Mucosa of descending colon (tissue), 3 donors: ENCODE data around the gene SCARB1. TPM values are rescaled to one million over a fixed set of nuclear protein-coding genes. Genes with fewer than 3 reads are reported as not detected.

ENCODE experiments used
- ATAC-seq: fragments of 200-7000 bp; cut with Tn5 transposase; one replicate; pipeline ENCODE4 v1.9.1; 2020; ENCODE audit warnings: mild to moderate bottlenecking, moderate library complexity
- DNase-seq, 3 donors: peaks; one replicate each; pipeline ENCODE4 v3.0.0-alpha.2; 2020
- H3K36me3 ChIP-seq: fragments of 200-600 bp; one replicate; pipeline ENCODE4 v1.8.0; 2021; ENCODE audit warnings: low read depth, mild to moderate bottlenecking
- H3K4me1 ChIP-seq: fragments of 200-600 bp; one replicate; pipeline ENCODE4 v1.8.0; 2021; ENCODE audit warnings: low read depth, mild to moderate bottlenecking
- H3K4me3 ChIP-seq: fragments of 200-600 bp; one replicate; pipeline ENCODE4 v1.8.0; 2021; ENCODE audit warnings: mild to moderate bottlenecking
- H3K9me3 ChIP-seq: fragments of 200-600 bp; one replicate; pipeline ENCODE4 v1.8.0; 2021; ENCODE audit warnings: mild to moderate bottlenecking
- CTCF ChIP-seq: fragments of 200-600 bp; IDR thresholded peaks from one replicate; pipeline ENCODE4 v1.8.0; 2022; ENCODE audit warnings: antibody characterized with exemption, mild to moderate bottlenecking
- intact Hi-C, 2 donors: fragments of 100-400 bp; cut with DNase I in 1 of 2; cut with micrococcal nuclease in 1 of 2; formaldehyde crosslinking; loops; one replicate each; pipeline versions ENCODE4 v1.11.0 to v1.11.1; 2022; cut with DNase I, micrococcal nuclease
- total RNA-seq, 3 donors: library from RNA; stranded (reverse); fragmentation: NEBNext Ultra II Directional in 2 of 3; extraction: Animal tissue kit (Norgen Biotek cat#: 25700) in 2 of 3; gene quantifications; one replicate each; pipeline versions ENCODE4 v1.2.1 to v1.2.4, GENCODE V29; 2021 to 2023
- donor health status: DM: no; HTN: no; CAD: no; lungs with moderate emphysema.
- donor health status: DM: no; HTN: no; CAD: no.
- donor health status: DM: no; HTN: yes; CAD: no.

The SCARB1 gene
- total RNA-seq, 3 donors from 2014 or later: 23.0 to 55.1 (median 31.2) TPM

GRCh38 chr12:124741211-124741610 is 122.5 kb downstream of the SCARB1 start:
- TF ChIP-seq CTCF: no peak
- intact Hi-C loops: no loop called here

GRCh38 chr12:124740691-124741137 is 123.0 kb downstream of the SCARB1 start:
- Histone ChIP-seq H3K36me3 (no peaks in the 10 kb centered on the region), H3K9me3 (no peaks in the 10 kb centered on the region), H3K4me3 (no peak overlapping the region), H3K4me1 (peaks cover 3% of the 10 kb centered on the region)
- TF ChIP-seq CTCF: no peak
- ATAC-seq: peak; percentile 76
- peak in 1 of 3 donors; percentile 55 for DNase-seq
- intact Hi-C loops: no loop called here

More at GRCh38 chr12:124741211-124741610, 122.5 kb downstream of the SCARB1 start:
- H3K9me3 ChIP-seq: no peaks in the 10 kb centered on the region
- DNase-seq: no peak
- no peak overlapping the region for H3K4me3 ChIP-seq
- no peaks in the 10 kb centered on the region for H3K36me3 ChIP-seq
- ATAC-seq: no peak
- peaks cover 5% of the 10 kb centered on the region for H3K4me1 ChIP-seq

GRCh38 chr12:124739953-124740561 is 123.6 kb downstream of the SCARB1 start:
- intact Hi-C loops: no loop called here
- peaks cover 3% of the 10 kb centered on the region for H3K4me1 ChIP-seq
- H3K9me3 ChIP-seq: no peaks in the 10 kb centered on the region
- DNase-seq (no peak), ATAC-seq (no peak)
- TF ChIP-seq CTCF: no peak
- H3K4me3 ChIP-seq: no peak overlapping the region
- H3K36me3 ChIP-seq: no peaks in the 10 kb centered on the region

GRCh38 chr12:124738636-124739467 is 124.8 kb downstream of the SCARB1 start:
- ATAC-seq (no peak), DNase-seq (no peak)
- Histone ChIP-seq H3K4me1 (peaks cover 3% of the 10 kb centered on the region), H3K36me3 (no peaks in the 10 kb centered on the region), H3K4me3 (no peak overlapping the region), H3K9me3 (no peaks in the 10 kb centered on the region)
- intact Hi-C loops: no loop called here
- no peak for TF ChIP-seq CTCF

GRCh38 chr12:124737772-124738635 is 125.7 kb downstream of the SCARB1 start:
- no peak for ATAC-seq
- H3K9me3 ChIP-seq: no peaks in the 10 kb centered on the region

More at GRCh38 chr12:124737772-124738635, 125.7 kb downstream of the SCARB1 start:
- Histone ChIP-seq H3K4me3 (no peak overlapping the region), H3K4me1 (peaks cover 3% of the 10 kb centered on the region), H3K36me3 (no peaks in the 10 kb centered on the region)
- no peak for DNase-seq
- TF ChIP-seq CTCF: no peak
- intact Hi-C loops: no loop called here
